PC-3 (cell line): Measurements from ENCODE around the gene PRUNE2.

Experiments
- EZH2 ChIP-seq: fragments of 300-600 bp; sonication (generic); IDR thresholded peaks from one replicate; pipeline ENCODE4 v1.6.1; 2017; ENCODE audit warnings: antibody characterized with exemption, mild to moderate bottlenecking, low read length; ENCODE audit not compliant: unreplicated experiment
- EZH2phosphoT487 ChIP-seq: fragments of 300-600 bp; sonication (generic); IDR thresholded peaks from 2 replicates; pipeline ENCODE4 v1.6.1; 2018; ENCODE audit warnings: mild to moderate bottlenecking, antibody characterized with exemption, low read length, borderline replicate concordance
- TF ChIP-seq, protein P1 (sequence below): fragments of 300-600 bp; sonication (generic); conservative IDR thresholded peaks from 2 replicates; pipeline ENCODE4 v1.5.1; 2017; ENCODE audit warnings: antibody characterized with exemption, low read depth, mild to moderate bottlenecking, low read length

DNA sequence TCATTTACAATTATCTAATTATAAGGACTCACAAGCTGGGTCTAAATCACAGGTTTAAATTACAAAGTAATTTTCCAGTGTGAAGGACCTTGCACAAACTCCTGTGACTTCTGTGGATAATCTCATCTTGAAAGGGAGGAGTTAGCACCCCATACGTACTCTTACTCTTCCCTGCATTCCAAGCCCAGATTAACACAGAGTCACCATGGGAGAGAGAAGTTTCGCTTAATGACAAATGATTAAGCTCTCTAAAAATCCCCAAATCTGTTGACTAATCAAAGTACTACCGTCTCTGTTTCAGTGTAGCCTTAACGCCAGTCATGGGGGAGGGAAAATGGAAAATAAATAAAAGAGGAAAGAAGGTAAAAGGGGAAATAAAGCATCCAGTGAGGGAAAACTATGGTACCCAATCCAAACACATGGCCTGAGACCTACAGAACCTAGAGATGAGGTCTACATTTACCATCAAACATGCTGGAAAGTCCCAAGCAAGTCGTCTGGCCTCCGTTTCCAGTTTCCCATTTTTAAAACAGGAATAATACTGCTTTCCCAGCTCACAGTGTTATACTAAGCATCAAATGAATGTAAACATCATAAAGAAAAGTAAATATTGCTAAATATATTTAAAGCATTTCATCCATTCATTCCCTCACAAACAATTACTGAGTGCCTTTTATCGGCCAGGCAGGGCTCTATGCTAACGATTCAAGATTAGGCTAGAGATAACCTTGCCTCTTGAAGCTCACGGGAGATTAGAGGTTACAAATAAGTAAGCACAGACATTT, 78.4 kb downstream of the PRUNE2 start:
- TF ChIP-seq, protein P1, sequence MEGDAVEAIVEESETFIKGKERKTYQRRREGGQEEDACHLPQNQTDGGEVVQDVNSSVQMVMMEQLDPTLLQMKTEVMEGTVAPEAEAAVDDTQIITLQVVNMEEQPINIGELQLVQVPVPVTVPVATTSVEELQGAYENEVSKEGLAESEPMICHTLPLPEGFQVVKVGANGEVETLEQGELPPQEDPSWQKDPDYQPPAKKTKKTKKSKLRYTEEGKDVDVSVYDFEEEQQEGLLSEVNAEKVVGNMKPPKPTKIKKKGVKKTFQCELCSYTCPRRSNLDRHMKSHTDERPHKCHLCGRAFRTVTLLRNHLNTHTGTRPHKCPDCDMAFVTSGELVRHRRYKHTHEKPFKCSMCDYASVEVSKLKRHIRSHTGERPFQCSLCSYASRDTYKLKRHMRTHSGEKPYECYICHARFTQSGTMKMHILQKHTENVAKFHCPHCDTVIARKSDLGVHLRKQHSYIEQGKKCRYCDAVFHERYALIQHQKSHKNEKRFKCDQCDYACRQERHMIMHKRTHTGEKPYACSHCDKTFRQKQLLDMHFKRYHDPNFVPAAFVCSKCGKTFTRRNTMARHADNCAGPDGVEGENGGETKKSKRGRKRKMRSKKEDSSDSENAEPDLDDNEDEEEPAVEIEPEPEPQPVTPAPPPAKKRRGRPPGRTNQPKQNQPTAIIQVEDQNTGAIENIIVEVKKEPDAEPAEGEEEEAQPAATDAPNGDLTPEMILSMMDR, result no peak
- TF ChIP-seq EZH2 (no peak), EZH2phosphoT487 (no peak)
